KBM-7 (cell line): ENCODE results near the gene EPG5.
A peak's percentile ranks its signal among the peaks of the same experiment; 100 is the strongest.

ENCODE experiments used
- DNase-seq: peaks from one replicate; pipeline ENCODE4 v3.0.0-alpha.2; 2015
- in situ Hi-C: fragments of 300-500 bp; cut with MboI; formaldehyde crosslinking; loops from 2 replicates; pipeline ENCODE4 v1.14.3; 2020; ENCODE audit warnings: low sequenced_read_pairs, low pct_unique_long_range_greater_than_20kb, mixed read lengths

The EPG5 gene

DNA sequence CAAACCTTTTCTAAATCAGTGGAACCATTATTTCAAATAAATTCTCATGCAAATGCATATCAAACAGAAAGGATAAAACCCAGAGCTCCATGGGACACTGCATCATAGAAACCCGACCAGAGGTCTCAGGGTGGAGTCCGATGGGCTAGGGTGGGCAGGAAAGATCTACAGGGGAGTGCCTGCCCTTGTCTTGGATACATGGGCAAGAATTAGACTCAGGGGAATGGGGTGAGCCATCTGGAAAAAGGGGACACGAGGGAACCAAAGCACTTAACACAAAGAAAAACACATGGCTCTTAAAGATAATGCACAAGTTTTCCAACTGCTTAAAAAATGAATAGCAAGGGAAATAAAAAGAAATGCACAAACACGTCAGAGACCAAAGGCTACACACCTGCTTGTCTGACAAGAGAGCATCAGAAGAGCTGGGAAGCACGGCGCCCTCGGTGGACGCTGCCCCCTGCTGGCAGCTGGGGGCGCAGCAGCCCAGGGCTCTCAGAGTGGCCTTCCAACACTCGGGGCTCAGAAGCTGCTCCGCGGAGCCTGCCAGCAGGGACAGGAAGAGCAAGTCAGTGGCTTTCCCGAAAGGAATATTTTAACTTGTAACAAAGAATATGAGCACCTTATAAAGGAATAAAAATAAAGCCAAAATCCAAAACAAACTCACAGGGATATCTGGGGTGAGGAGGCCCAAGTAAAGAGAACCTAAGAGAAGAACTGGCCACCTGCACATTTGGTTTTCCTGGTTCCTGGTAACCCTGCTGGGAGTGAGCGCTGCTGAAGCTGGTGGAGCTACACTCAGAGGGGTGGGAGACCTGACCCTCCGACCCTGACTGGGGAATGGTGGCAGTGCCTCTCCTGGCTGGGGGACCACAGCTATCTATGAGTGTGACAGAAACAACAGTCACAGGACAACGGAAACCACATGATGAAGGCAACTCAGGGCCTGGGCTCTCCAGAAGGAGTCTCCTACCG, 87.2 kb downstream of the EPG5 start:
- in situ Hi-C loops = no loop called here
- DNase-seq = peak; percentile 81

DNA sequence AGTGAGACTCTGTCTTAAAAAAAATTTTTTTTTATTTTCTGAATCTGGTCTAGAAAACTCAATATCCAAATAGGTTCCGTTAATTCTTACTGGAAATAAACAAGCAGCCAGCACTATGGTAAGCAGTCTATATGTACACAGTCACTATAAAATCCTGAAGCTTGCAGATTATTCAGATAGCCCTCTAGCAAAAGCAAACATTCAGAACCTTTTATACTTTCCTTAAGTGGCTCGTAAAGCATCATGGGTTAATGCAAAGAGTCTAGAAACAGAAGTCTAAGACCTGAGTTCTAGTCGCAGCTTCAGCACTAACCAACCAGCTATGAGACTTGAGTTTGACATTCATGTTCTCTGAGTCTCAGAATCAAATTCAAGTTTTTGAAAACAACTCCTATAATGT, 89.7 kb downstream of the EPG5 start:
- in situ Hi-C loops = no loop called here
- no peak for DNase-seq

DNA sequence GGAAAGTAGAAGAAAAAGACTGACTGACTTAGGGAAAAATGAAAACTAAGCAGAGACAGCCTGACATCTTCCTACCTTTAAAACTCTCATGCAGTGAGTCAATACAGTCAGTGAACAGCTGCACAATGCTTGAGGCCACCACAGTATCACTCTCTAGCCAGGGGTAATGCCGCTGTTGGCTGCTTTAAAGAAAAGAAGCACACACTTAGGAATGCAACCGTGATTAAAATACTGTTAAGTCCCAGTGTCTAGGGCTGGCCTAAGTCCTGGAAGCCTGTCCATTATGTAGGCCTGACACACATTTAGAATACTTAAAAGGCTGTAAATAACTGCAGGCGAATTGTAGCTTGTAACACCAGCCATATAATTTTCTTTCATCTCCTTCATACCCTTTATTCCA, 91.0 kb downstream of the EPG5 start:
- DNase-seq = no peak
- in situ Hi-C loops = no loop called here

DNA sequence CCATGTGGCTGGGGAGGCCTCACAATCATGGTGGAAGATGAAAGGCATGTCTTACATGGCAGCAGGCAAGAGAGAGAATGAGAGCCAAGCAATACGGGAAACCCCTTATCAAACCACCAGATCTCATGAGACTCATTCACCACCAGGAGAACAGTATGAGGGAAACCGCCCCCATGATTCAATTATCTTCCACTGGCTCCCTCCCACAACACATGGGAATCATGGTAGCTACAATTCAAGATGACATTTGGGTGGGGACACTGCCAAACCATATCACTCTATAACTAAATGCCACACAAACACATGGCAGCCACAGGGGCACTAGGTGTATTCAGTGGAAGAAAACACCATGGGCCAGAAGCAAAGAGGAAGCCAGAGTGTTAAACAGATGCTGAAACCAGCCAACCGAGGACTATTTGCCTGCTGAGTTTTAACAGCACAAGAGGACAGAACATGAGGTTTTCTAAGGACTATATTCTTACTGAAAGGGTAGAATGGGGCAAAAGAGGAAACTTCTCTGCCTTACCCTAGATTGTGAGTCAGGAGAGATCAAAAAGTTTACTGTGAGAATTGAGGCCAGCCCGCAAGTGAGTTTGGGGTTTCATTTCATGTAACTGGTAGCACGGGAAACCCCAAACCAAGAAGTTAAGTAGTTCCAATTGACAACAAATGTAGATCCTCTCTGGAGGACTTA, 92.5 kb downstream of the EPG5 start:
- peak; percentile 91 for DNase-seq
- in situ Hi-C loops = no loop called here

DNA sequence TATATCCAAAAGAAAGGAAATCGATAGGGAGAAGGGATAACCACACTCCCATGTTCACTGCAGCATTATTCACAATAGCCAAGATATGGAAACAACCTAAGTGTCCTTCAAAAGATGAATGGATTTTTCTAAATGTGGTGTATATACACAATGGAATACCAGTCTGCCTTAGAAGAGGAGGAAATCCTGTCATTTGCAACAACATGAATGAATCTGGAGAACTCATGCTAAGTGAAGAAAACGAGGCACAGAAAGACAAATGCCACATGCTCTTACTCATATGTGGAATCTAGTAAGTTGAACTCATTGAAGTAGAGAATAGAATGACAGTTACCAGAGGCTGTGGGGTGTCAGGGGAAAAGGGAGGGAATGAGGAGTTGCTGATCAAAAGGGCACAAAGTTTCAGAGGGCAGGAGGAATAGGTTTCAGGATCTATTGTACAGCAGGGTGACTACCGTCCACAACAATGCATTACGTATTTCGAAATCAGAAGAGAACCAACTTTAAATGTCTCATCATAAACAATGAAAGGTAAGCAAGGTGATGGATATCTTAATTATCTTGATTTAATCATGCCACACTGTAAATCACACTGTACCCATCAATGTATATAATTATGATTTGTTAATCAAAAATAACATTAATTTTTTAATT, 95.6 kb downstream of the EPG5 start:
- in situ Hi-C loops = no loop called here
- no peak for DNase-seq

DNA sequence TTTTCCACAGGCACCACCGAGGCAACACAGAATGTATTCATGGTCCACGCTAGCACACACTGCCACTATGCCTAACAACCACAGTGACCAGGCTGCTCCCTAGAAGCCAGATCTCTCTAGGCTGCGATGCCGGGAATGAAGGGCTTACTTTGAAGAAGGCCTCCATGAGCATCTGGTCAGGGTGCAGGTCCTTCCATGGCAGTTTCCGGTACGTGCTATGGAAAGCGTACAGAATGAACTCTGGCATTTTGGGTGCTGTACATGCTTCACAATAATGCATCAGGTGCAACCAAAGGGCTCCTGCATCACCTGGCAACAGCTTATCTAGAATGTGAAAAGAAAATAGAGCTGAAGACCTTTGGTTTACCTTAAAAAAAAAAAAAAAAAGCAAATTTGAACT, 96.7 kb downstream of the EPG5 start:
- DNase-seq = no peak
- in situ Hi-C loops = no loop called here

DNA sequence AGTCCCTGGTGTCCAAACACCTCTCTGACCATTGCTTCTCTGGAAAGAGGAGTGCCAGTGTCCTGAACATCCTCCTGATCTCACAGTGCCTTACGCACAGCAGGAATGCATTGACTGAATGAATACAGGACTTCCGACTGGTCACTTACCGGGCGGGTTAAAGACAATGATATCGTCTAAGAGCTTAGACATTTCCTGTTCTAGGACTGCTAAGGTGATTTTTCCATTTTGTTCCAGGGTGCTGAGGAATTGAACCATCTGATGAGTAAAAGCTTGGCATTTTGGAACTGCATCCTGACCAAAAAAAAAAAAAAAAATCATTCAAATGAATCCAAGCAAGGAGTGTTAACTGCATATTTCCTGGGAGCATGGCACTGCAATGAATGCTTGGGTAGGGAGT, 101.7 kb downstream of the EPG5 start:
- DNase-seq = no peak
- in situ Hi-C loops = no loop called here

DNA sequence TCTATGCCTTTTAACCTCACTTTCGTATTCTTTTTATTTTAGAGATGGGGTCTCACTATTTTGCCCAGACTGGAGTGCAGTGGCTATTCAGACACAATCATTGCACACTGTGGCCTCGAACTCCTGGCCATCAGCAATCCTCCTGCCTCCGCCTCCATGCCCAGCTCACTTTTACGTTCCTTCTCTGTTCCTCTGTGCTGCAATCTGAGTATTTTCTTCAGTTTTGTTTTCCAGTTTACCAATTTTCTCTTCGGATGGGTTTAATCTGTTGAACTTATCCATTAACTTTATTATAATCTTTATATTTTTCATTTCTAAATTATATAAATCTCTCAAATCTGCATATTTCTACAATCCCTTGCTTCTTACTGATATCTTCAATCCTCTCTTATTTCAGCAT, 103.0 kb downstream of the EPG5 start:
- in situ Hi-C loops = no loop called here
- DNase-seq = no peak

DNA sequence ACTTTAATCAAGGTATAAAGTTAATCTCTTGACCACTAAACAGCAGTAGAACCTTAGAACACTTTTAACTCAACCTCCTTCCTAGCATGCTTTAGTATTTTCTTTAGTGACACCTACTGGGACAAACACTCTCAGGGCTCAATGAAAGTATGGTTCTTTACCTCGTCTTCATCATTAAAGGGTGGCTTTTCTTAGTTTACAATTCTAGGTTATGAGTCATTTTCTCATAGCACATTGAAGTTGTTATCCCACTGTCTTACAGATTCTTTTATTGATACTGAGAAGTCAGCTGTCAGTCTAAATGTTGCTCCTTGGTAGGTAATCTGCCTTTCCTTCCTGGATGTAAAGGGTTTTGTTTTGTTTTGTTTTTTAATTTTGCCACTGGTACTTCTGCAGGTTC, 103.7 kb downstream of the EPG5 start:
- in situ Hi-C loops = no loop called here
- DNase-seq = no peak

DNA sequence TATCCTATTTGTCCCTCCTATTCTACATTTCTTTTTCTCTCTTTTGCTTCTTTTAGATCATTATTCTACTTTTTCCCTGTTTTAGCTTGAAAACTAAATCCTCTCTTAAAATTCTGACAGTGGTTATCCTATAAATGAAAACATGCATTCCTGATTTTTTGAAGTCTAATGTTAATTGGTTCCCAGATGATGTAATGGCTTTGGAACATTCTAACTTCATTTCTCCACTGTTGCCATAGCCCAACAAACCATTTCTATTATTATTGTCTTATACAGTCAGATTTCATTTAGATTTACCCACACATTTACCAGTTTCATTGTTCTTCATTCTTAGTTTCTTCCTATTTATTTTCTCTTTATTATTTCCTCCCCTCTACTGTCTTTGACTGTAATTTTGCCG, 105.2 kb downstream of the EPG5 start:
- in situ Hi-C loops = no loop called here

DNA sequence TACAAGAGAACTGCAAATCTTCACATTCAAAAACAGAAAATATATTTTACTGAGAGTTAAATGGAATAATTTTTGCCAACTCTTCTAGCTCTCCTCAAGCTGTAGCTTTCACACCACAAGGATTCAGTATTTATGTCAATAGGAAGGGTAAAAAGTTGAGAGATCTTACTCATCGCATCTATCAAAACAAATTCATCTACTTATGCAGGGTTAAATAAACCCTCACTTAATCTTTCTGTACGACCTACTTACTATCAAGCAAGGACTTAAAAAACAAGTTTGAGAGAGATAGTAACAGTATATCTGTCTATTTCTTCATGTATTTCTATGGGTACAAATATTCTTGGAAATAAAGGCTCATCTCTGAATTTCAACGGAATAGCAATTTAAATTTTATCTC, 106.2 kb downstream of the EPG5 start:
- DNase-seq = no peak
- in situ Hi-C loops = no loop called here

More for the DNA sequence above, 105.2 kb downstream of the EPG5 start:
- no peak for DNase-seq

DNA sequence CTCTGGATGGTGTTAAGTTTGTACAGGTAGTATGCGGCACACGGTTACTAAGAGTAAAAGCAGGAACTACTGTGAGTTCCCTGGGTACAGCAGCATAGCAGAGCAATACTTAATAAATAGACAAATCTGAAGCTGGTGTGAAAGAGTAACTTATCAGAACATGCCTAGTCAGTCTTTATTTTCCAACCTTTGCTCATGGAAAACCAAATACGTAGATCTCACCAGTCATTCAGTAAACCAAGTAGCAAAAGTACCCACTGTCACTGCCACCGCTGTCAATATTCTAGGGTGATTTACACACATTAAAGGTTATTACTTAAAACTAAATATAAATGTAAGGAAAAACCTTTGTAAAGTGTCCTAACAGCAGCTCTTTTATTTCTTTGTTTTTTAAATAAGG, 106.6 kb downstream of the EPG5 start:
- in situ Hi-C loops = no loop called here
- DNase-seq = no peak

DNA sequence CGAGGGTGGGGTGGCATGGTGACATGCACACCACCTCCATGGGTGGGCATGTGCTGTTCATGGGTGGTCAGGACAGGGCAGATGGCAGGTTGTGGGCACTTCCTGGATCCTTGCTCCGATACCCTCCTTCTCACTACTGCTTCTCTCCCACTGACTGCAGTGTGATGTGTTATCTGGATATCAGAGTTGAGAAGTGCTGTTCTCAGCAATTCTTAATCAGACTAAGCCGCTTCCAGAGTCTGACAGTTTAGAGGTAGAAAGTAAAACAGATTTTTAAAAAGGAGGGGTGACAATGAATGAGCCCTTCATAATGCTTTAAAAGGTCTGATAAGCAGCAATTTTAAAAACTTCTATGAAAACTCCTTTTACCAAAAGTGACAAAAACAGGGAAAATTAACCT, 107.8 kb downstream of the EPG5 start:
- in situ Hi-C loops = no loop called here
- no peak for DNase-seq

DNA sequence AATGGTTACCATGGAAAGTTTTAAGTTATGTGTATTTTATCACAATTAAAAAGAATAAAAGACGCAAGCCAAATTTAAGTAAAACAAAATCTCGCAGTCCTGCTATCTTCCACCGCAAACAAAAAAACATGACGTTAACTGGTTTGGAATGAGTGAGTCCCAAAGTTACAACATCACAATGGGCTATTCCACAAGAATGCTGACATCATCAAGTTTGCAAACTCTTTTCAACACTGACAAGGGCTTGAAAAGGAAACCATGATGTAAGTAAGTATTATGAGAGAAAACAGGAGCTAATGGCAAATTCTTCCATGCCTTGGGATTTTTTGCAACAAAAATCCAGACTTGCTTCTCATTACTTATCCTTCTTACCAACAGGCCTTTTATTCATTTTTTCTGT, 110.6 kb downstream of the EPG5 start:
- DNase-seq = no peak
- in situ Hi-C loops = no loop called here

DNA sequence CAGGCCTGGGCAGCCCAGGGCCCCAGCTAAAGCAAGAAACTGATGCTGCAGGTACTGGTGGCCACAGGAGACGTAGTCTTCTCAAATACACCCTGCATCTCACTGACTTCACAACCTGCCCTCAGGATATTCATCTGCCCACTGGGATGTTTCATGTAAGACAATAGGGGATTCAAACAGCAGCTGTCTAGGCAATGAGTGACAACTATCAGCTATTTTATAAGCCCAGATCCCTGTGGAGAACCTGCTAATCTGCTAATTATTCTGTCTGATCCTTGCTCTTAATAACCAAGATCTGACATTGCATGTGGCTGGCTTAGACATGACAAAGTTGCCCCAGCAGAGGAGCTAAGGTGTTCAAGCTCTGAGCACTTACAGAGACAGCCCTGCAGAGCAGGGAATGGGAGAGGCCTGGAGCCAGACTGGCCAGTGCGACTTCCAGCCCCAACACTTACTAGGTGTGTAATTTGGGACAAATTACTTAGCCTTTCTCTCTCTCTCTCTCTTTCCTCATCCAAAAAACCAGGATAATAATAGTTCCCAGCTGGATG, 113.0 kb downstream of the EPG5 start:
- no peak for DNase-seq
- in situ Hi-C loops = no loop called here

DNA sequence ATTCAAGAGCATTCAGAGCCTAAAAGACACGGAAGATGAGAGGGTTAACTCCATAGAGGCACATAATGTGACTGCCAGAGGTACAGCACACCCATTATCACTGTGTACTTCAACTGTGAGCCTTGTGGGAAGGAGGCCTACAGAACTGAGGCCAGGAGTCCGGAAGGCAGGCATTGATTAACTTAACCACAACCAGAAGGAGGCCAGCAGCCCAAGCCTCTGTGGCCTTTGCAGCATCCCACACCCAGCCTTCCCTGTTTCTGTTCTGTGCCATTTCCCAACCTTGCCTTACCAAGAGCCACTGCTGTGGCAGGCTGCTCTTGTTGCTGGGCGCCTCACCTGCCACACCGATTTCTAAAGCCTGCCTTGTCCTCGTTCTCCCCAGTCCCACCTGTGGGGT, 114.5 kb downstream of the EPG5 start:
- in situ Hi-C loops = no loop called here
- DNase-seq = peak; percentile 28

DNA sequence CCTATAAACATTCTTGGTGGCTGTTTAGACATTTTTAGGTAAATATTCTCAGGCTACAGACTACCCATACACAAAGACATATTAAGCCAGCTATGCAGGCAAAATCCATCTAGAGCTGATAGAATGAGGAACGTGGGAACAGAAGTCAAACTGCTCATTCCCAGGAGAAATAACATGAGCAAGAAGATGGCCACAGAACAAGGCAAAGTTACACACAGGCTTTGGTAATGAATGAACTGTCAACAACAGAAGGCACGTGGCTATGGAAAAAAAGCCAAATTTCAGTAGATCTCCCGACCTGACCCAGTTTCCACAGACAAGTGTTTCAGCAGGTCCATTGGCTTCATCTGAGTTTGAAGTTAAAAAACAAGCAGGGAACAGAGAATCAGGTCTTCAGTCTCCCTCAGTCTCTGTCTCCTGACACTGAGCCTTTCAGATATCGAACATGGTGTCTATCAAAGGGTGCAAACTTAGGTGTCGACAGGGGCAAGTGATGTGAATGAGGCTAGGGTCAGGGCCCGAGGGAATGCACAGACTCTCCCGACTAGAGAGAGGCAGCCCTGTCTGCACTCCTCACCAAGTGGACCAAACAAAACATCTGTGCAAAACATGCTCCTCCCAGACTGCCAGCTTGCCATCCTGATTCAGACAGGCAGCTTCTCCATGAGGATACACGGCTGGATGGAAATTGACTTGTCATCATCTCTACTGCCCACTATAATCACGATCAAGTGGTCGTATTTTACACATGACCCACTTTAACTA, 115.8 kb downstream of the EPG5 start:
- in situ Hi-C loops = no loop called here
- no peak for DNase-seq

DNA sequence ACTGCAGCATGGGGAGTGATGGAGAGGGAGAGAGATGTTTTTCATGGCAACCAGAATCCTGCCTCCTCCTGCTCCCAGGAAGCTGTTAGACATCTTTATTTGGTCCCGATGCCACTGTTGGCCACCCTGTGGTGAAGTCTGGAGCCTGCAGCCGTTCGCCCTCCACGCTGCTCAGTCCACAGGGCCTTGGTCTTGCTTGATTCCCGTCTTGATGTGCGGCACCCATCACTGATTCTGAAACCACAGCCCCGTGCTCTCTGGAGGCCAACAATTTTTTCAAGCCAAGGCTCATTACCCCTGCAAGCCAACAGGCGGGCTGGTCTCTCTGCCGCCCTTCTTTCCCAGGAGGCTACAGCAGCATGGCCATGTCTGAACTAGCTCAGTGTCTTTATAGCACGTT, 117.1 kb downstream of the EPG5 start:
- in situ Hi-C loops = no loop called here
- DNase-seq = no peak

DNA sequence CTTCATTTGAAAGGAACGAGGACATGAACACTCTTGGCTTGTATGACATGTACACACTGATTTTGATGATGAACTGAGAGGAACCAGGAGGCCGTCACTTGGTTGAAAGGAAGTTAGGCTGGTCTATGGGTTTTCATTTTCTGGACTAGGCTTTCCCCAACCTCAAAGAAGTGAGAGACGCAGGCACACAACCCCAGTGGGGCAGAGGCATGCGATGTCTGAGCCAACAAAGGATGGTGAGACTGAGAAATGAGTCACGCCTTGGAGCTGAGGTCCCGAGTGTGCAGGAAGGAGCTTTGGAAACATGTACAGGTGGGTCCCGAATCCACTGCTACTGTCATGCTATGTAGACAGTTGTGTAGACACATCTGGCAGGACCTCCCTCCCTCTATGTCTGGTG, 117.6 kb downstream of the EPG5 start:
- in situ Hi-C loops = no loop called here
- no peak for DNase-seq
